A549 treated with AZD9567 at 1 μM for 4 hours (cell line): ENCODE results near the gene SGSM1. TPM values are rescaled to one million over a fixed set of nuclear protein-coding genes. Genes with fewer than 3 reads are reported as not detected.

ENCODE experiments used
- total RNA-seq: library from RNA; stranded (reverse); fragments of 200-300 nt; extraction: Qiagen RNA extraction; gene quantifications from 5 replicates; pipeline ENCODE4 v1.2.3, GENCODE V29; 2022; ENCODE audit not compliant: insufficient read depth

The SGSM1 gene, protein sequence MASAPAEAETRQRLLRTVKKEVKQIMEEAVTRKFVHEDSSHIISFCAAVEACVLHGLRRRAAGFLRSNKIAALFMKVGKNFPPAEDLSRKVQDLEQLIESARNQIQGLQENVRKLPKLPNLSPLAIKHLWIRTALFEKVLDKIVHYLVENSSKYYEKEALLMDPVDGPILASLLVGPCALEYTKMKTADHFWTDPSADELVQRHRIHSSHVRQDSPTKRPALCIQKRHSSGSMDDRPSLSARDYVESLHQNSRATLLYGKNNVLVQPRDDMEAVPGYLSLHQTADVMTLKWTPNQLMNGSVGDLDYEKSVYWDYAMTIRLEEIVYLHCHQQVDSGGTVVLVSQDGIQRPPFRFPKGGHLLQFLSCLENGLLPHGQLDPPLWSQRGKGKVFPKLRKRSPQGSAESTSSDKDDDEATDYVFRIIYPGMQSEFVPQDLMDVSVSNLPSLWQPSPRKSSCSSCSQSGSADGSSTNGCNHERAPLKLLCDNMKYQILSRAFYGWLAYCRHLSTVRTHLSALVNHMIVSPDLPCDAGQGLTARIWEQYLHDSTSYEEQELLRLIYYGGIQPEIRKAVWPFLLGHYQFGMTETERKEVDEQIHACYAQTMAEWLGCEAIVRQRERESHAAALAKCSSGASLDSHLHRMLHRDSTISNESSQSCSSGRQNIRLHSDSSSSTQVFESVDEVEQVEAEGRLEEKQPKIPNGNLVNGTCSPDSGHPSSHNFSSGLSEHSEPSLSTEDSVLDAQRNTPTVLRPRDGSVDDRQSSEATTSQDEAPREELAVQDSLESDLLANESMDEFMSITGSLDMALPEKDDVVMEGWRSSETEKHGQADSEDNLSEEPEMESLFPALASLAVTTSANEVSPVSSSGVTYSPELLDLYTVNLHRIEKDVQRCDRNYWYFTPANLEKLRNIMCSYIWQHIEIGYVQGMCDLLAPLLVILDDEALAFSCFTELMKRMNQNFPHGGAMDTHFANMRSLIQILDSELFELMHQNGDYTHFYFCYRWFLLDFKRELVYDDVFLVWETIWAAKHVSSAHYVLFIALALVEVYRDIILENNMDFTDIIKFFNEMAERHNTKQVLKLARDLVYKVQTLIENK
- total RNA-seq = 0.34 to 0.46 TPM (median 0.39 TPM) in 4 of 5 replicates, not detected in the other

DNA sequence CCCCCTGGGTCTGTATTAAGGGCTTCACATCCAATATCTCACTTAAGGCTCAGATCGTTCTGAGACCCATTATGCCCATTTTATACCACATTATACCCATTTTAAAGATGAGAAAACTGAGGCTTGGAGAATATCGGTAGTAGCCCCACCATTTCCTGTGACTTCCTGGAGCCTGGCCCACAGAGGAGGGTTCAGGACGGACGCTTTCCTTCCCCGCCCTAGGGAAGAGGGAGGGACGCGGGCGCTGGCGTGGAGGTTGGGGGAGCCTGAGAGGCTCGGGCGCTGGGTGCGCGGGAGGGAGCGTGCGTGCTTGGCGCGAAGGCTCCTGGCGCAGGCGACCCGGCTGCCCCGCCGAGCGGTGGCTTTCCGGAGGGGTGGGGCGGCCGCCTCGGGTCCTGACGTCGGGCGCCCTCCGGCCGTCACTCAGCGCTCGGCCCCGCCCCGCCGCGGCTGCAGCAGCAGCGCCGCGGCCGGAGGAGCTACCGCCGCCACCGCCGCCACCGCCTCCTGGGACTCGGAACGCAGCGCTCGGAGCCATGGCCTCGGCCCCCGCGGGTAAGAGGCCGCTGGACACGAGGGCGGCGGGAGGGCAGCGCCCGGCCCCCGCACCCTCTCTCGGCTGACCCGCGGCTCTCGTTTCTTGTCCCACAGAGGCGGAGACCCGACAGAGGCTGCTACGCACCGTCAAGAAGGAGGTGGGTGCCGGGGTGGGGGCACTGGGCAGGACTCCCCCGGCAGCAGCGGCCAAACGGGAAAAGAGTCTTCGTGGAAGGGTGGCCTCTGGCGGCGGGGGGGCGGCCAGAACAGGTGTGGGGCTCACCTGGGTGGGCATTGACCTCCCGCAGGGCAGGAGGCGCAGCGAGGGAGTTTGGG lies at the start of gene SGSM1:
Gene SGSM1, plus strand, starts transcription at position 422 of the 873 bp plus-strand sequence. Its CDS starts 115 bp downstream, at position 537.

DNA sequence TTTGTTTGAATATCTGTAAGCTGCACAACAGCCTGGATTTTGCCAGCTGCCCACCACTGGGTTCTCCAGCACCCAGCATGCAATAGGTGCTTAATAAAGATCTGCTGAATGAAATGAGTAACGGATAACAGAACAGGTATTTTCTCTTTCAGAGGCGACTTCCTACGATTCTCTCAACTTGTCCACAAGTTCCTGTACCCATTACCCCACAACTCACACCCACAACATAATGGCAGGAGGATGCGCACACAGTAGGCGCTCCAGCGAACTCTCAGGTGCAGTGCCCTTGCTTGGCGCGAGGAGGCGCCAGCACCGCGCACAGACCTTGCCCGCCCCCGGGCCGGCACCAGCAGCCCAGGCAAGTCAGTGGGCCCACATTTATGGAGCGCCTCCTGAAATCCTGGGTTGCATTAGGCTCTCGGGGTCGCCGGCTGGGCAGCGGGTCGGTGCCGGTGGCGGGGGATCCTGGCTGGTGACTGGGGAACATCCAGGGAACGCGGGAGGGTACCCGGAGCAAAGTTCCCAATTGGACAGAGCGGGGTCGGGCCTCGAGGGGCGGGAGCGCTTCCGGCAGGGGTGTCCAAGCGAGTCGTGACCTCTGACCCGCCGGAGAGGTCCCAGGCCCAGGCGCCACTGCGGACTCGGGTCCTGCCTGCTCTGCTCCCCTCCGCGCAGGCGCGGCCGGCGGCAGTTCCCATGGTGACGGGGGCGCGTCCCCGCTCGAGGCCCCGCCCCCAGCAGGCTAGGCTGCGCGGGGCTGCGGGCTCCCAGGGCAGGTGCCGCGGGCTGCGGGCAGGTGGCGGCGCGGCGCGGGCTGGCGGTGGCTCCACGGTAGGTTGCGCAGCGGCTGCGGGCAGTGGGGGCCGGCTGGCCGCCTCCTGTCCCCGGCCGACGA lies 146.2 kb downstream of the SGSM1 start, which contains the start of gene KIAA1671:
Gene KIAA1671, plus strand, starts transcription at position 775 of the 895 bp plus-strand sequence. CDS start 75,284 bp downstream, outside the sequence.

Other genes starting within 250 kb of the SGSM1 start
- gene LRRC75B, start 213.1 kb upstream of the SGSM1 start, total RNA-seq = 5.2 to 9.0 TPM (median 8.6 TPM) in 5 replicates
- gene GGT1, start 203.0 kb upstream of the SGSM1 start, total RNA-seq = 82.6 to 107 TPM (median 98.2 TPM) in 5 replicates
- not detected in 5 replicates for gene PIWIL3, start 31.5 kb upstream of the SGSM1 start, total RNA-seq
- not detected in 5 replicates for gene LHFPL7, start 140.5 kb downstream of the SGSM1 start, total RNA-seq
- gene KIAA1671, start 146.5 kb downstream of the SGSM1 start, total RNA-seq = 8.3 to 11.3 TPM (median 10.0 TPM) in 5 replicates